HepG2 (cell line): ENCODE data around the gene LBX2. TPM values are rescaled to one million over a fixed set of nuclear protein-coding genes. Genes with fewer than 3 reads are reported as not detected.

Source experiments
- ELF3 ChIP-seq: IDR thresholded peaks from 2 replicates; pipeline ENCODE4 v1.6.1; 2016; ENCODE audit warnings: missing genetic modification reagents, missing compliant biosample characterization
- MEF2D ChIP-seq: sonication (generic); formaldehyde crosslinking; IDR thresholded peaks from 2 replicates; pipeline ENCODE4 v1.5.1; 2020; ENCODE audit warnings: mild to moderate bottlenecking, missing genetic modification reagents
- NR3C1 ChIP-seq: sonication (generic); formaldehyde crosslinking; IDR thresholded peaks from 2 replicates; pipeline ENCODE4 v1.4.0; 2020; ENCODE audit warnings: missing genetic modification reagents
- PCBP2 ChIP-seq: fragments of 200-400 bp; formaldehyde crosslinking; optimal IDR thresholded peaks from 2 replicates; pipeline ENCODE3; 2018; ENCODE audit warnings: low read length, low read depth; ENCODE audit not compliant: poor library complexity, severe bottlenecking
- PITX1 ChIP-seq: sonication (generic); formaldehyde crosslinking; IDR thresholded peaks from 2 replicates; pipeline ENCODE4 v1.5.1; 2020; ENCODE audit warnings: mild to moderate bottlenecking, missing genetic modification reagents
- POLR2A ChIP-seq, 2 experiments: IDR thresholded peaks; 2 replicates each; pipeline ENCODE4 v1.6.1; 2011; ENCODE audit warnings: low read depth in 2 of 2, low read length in 2 of 2, mild to moderate bottlenecking in 1 of 2, moderate library complexity in 1 of 2; ENCODE audit not compliant: insufficient read depth in 1 of 2
- POLR2AphosphoS5 ChIP-seq: IDR thresholded peaks from 2 replicates; pipeline ENCODE4 v1.6.1; 2012; ENCODE audit warnings: low read depth, low read length
- RBM39 ChIP-seq: fragments of 200-400 bp; formaldehyde crosslinking; IDR thresholded peaks from one replicate; pipeline ENCODE4 v1.6.1; 2018; ENCODE audit warnings: antibody characterized with exemption, mild to moderate bottlenecking, low read depth, low read length; ENCODE audit not compliant: poor library complexity, severe bottlenecking
- REXO4 ChIP-seq: sonication (generic); formaldehyde crosslinking; IDR thresholded peaks from 2 replicates; pipeline ENCODE4 v1.8.0; 2022; ENCODE audit warnings: missing genetic modification reagents, mild to moderate bottlenecking, borderline replicate concordance
- RXRA ChIP-seq: sonication (generic); formaldehyde crosslinking; IDR thresholded peaks from 2 replicates; pipeline ENCODE4 v1.5.1; 2020; ENCODE audit warnings: missing genetic modification reagents
- SMAD1 ChIP-seq: sonication (generic); formaldehyde crosslinking; IDR thresholded peaks from 2 replicates; pipeline ENCODE4 v1.4.0; 2020; ENCODE audit warnings: missing genetic modification reagents, low read depth, mild to moderate bottlenecking, borderline replicate concordance
- SMAD3 ChIP-seq: sonication (generic); formaldehyde crosslinking; IDR thresholded peaks from 2 replicates; pipeline ENCODE4 v1.4.0; 2020; ENCODE audit warnings: missing genetic modification reagents
- SOX13 ChIP-seq, 3 experiments: fragments of 450-650 bp in 1 of 3; sonication (generic) in 1 of 3; formaldehyde crosslinking in 1 of 3; IDR thresholded peaks in 2 of 3; conservative IDR thresholded peaks in 1 of 3; 2 replicates each; pipeline versions ENCODE4 v1.5.0 to v1.6.1; 2016 to 2020; ENCODE audit warnings: antibody characterized with exemption in 1 of 3, mild to moderate bottlenecking in 1 of 3, missing compliant biosample characterization in 1 of 3, missing genetic modification reagents in 1 of 3, moderate library complexity in 1 of 3
- SP4 ChIP-seq: sonication (generic); formaldehyde crosslinking; IDR thresholded peaks from 2 replicates; pipeline ENCODE4 v1.8.1; 2023; ENCODE audit warnings: mild to moderate bottlenecking, missing genetic modification reagents
- SRF ChIP-seq: IDR thresholded peaks from 2 replicates; pipeline ENCODE4 v1.6.1; 2011; ENCODE audit warnings: mild to moderate bottlenecking, low read depth, low read length, moderate library complexity
- TOPORS ChIP-seq: sonication (generic); formaldehyde crosslinking; IDR thresholded peaks from 2 replicates; pipeline ENCODE4 v1.8.0; 2023; ENCODE audit warnings: mild to moderate bottlenecking, missing genetic modification reagents
- ZBTB38 ChIP-seq: sonication (generic); formaldehyde crosslinking; IDR thresholded peaks from 2 replicates; pipeline ENCODE4 v1.5.1; 2020; ENCODE audit warnings: mild to moderate bottlenecking, missing genetic modification reagents
- ZFP82 ChIP-seq: sonication (generic); formaldehyde crosslinking; IDR thresholded peaks from 2 replicates; pipeline ENCODE4 v1.5.1; 2020; ENCODE audit warnings: mild to moderate bottlenecking, missing genetic modification reagents, borderline replicate concordance
- ZNF121 ChIP-seq: sonication (generic); formaldehyde crosslinking; IDR thresholded peaks from 2 replicates; pipeline ENCODE4 v1.5.0; 2020; ENCODE audit warnings: mild to moderate bottlenecking, missing genetic modification reagents
- ZNF124 ChIP-seq: sonication (generic); formaldehyde crosslinking; IDR thresholded peaks from 2 replicates; pipeline ENCODE4 v1.4.0; 2020; ENCODE audit warnings: missing genetic modification reagents
- ZNF263 ChIP-seq: sonication (generic); formaldehyde crosslinking; IDR thresholded peaks from 2 replicates; pipeline ENCODE4 v1.4.0; 2020; ENCODE audit warnings: missing genetic modification reagents
- ZNF44 ChIP-seq: sonication (generic); formaldehyde crosslinking; IDR thresholded peaks from 2 replicates; pipeline ENCODE4 v1.5.1; 2020; ENCODE audit warnings: mild to moderate bottlenecking, missing genetic modification reagents
- ZNF546 ChIP-seq: sonication (generic); formaldehyde crosslinking; conservative IDR thresholded peaks from 2 replicates; pipeline ENCODE4 v1.8.1; 2023; ENCODE audit warnings: mild to moderate bottlenecking, missing genetic modification reagents
- ZNF556 ChIP-seq: sonication (generic); formaldehyde crosslinking; IDR thresholded peaks from 2 replicates; pipeline ENCODE4 v1.4.0; 2020; ENCODE audit warnings: mild to moderate bottlenecking, missing genetic modification reagents, borderline replicate concordance
- polyA plus RNA-seq, 8 experiments: library from polyadenylated mRNA; depleted of rRNA in 3 of 8; stranded (reverse) in 7 of 8; unstranded in 1 of 8; fragments of >200 nt; fragmentation: Illumina TruSeq in 4 of 8; extraction: Trizol in 4 of 8; gene quantifications; 2 replicates each; pipeline versions ENCODE4 v1.2.1 to v1.2.3, GENCODE V29; 2011 to 2016; ENCODE audit warnings: low read depth in 4 of 8, missing spikeins in 1 of 8, mixed read lengths in 1 of 8; ENCODE audit not compliant: insufficient read depth in 1 of 8
- total RNA-seq, 5 experiments: library from RNA; depleted of rRNA; stranded (reverse); fragments of >200 nt; fragmentation: Illumina TruSeq; extraction: Trizol; gene quantifications; 2 replicates each; pipeline ENCODE4 v1.2.3, GENCODE V29; 2016; ENCODE audit warnings: low read depth in 1 of 5
- TF ChIP-seq, protein P1 (sequence below): sonication (generic); formaldehyde crosslinking; conservative IDR thresholded peaks from 2 replicates; pipeline ENCODE4 v1.4.0; 2020; ENCODE audit warnings: missing genetic modification reagents
- TF ChIP-seq, protein P2 (sequence below): IDR thresholded peaks from 2 replicates; pipeline ENCODE4 v1.6.1; 2018; ENCODE audit warnings: missing genetic modification reagents
- TF ChIP-seq, protein P3 (sequence below): sonication (generic); formaldehyde crosslinking; IDR thresholded peaks from 2 replicates; pipeline ENCODE4 v1.5.0; 2020; ENCODE audit warnings: missing genetic modification reagents

Gene LBX2
- total and polyA plus RNA-seq, 2 of the 13 experiments (the other 11 are each of a cell fraction or from before 2014, with no cell fraction given) = 6.4 to 8.1 TPM

DNA sequence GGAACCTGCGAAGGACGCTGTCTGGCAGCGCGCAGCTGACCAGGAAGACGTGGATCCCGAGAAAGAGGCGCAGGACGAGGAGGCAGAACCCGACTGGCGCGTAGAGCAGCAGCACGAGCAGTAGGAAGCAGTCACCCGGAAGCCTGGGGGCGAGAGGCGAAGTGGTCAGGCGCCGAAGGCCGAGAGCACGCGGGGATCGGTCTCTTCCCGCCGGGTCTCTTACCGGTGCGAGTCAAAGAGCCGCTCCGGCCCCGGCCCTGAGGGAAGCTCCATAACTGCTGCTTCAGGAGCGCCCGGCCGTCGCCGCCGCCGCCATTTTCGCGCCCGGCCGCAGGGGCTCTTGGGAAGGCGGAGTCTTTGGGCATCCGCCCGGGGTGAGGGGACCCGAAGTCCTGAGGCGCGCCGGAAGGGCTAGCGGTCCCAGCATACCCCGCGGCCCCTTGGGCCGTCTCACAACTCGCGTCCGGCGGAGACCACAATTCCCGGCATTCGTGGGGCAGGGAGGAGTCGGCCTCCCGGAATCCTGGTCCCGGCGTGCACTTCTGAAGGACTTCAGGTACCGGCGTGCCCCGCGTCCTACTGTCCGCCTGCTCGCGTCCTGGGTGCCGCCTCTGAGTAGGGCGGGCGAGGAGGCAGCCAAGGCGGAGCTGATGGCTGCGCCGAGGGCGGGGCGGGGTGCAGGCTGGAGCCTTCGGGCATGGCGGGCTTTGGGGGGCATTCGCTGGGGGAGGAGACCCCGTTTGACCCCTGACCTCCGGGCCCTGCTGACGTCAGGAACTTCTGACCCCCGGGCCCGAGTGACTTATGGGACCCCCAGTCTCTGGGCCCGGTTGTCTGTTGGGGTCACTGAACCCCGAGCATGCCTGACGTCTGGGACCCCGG lies 30.2 kb upstream of the LBX2 start, which contains the start of the genes AUP1 and HTRA2 (continued):
- TF ChIP-seq, protein P1, sequence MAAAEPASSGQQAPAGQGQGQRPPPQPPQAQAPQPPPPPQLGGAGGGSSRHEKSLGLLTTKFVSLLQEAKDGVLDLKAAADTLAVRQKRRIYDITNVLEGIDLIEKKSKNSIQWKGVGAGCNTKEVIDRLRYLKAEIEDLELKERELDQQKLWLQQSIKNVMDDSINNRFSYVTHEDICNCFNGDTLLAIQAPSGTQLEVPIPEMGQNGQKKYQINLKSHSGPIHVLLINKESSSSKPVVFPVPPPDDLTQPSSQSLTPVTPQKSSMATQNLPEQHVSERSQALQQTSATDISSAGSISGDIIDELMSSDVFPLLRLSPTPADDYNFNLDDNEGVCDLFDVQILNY = 0 out of 2 replicates have a peak, but pooled peaks have one; percentile 36
- TF ChIP-seq PITX1 (CRISPR knock-in tag) (peak; percentile 68; the same call in 1 of the 2 replicates), NR3C1 (no peak), ZFP82 (CRISPR knock-in tag) (peak; percentile 86), SOX13 (IDR thresholded peaks at IDR 0.05) (no peak), SOX13 (CRISPR knock-in tag; conservative IDR thresholded peaks at IDR 0.05 in 1 of 2, IDR thresholded peaks at IDR 0.05 in 1 of 2) (peak in 1 of 2 experiments; percentile 32; a peak in 2 of 4 replicates), ZNF556 (peak; percentile 60; the same call in 1 of the 2 replicates), ZNF121 (CRISPR knock-in tag) (peak; percentile 33; the same call in 1 of the 2 replicates), POLR2AphosphoS5 (peak; percentile 91), SMAD3 (CRISPR knock-in tag) (peak; percentile 76; the same call in 1 of the 2 replicates), ZNF44 (no peak; the same call in 1 of the 2 replicates), ZNF263 (peak; percentile 56), RBM39 (peak; percentile 56), SMAD1 (CRISPR knock-in tag) (peak; percentile 58; the same call in 1 of the 2 replicates), SP4 (peak; percentile 88), TOPORS (CRISPR knock-in tag) (peak; percentile 20; the same call in 1 of the 2 replicates), ELF3 (CRISPR knock-in tag) (peak; percentile 80), MEF2D (CRISPR knock-in tag) (peak; percentile 45; the same call in 1 of the 2 replicates), ZNF124 (peak; percentile 68; the same call in 1 of the 2 replicates), REXO4 (CRISPR knock-in tag) (peak; percentile 13; the same call in 1 of the 2 replicates), ZNF546 (peak; percentile 69; the same call in 1 of the 2 replicates), SRF (0 out of 2 replicates have a peak, but pooled peaks have one; percentile 19), POLR2A (IDR thresholded peaks at IDR 0.05; ENCODE audit: insufficient read depth in 1 of 2, low read depth in 2 of 2, low read length in 2 of 2) (peak; percentile 82 to 89), ZBTB38 (CRISPR knock-in tag) (peak; percentile 61; the same call in 1 of the 2 replicates), PCBP2 (no peak), RXRA (CRISPR knock-in tag) (peak; percentile 52; the same call in 1 of the 2 replicates)
- TF ChIP-seq, protein P2, sequence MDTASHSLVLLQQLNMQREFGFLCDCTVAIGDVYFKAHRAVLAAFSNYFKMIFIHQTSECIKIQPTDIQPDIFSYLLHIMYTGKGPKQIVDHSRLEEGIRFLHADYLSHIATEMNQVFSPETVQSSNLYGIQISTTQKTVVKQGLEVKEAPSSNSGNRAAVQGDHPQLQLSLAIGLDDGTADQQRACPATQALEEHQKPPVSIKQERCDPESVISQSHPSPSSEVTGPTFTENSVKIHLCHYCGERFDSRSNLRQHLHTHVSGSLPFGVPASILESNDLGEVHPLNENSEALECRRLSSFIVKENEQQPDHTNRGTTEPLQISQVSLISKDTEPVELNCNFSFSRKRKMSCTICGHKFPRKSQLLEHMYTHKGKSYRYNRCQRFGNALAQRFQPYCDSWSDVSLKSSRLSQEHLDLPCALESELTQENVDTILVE (CRISPR knock-in tag) = peak; percentile 87; the same call in 1 of the 2 replicates
- TF ChIP-seq, protein P3, sequence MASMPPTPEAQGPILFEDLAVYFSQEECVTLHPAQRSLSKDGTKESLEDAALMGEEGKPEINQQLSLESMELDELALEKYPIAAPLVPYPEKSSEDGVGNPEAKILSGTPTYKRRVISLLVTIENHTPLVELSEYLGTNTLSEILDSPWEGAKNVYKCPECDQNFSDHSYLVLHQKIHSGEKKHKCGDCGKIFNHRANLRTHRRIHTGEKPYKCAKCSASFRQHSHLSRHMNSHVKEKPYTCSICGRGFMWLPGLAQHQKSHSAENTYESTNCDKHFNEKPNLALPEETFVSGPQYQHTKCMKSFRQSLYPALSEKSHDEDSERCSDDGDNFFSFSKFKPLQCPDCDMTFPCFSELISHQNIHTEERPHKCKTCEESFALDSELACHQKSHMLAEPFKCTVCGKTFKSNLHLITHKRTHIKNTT (CRISPR knock-in tag) = peak; percentile 88; the same call in 1 of the 2 replicates
